Renal pelvis (tissue), 4 donors: Measurements from ENCODE around the gene STX8. TPM values are rescaled to one million over a fixed set of nuclear protein-coding genes. Genes with fewer than 3 reads are reported as not detected.
"Not testable (repeated sequence)": the region's sequence is repeated elsewhere in the genome, so short reads cannot be mapped to it uniquely, and the experiment has no call there.

ENCODE experiments used
- DNase-seq: peaks from one replicate; pipeline ENCODE4 v3.0.0-alpha.2; 2013
- polyA plus RNA-seq, 3 donors: library from polyadenylated mRNA; unstranded; fragments of 120-200 nt; gene quantifications; one replicate each; pipeline ENCODE4 v1.2.1, GENCODE V29; 2013; ENCODE audit not compliant: insufficient read length in 3 of 3

STX8 gene
- polyA plus RNA-seq, 3 donors, result 53.9 to 66.2 (median 54.5) TPM

DNA sequence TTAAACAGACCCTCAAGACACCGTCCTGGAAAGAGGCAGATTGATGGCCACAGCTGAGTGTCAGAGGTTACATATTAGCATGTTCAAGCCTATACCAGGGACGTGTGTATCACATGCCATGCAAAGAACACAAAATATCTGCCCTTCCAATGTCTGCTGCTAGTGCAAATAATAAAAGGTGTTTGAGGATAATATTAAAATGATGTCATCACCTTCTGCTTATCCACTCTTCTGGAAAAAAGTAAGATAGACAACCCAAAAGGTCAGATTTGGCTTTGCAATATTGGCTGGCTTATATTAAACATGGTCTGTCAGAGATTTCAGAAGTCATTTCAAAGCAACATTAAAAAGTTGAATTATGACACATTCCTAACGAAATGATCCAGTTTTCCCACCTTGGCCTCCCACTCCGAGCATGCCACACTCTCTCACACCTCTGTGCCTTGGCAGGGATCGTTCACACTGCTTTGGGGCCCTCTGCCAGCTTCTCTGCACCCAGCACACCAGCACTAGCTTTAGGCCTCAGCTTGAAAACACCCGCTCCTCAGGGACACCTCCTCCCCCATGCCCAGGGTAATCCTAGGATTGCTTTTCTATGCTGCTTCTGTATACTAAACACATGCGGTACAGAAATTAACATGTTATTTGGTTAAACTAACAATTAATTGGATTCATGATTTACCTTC is 306.1 kb downstream of the STX8 start:
- no peak for DNase-seq

GRCh38 chr17:9268546-9268945 is 307.1 kb downstream of the STX8 start:
- DNase-seq, result no peak

- DNase-seq, result no peak
Observed at GRCh38 chr17:9266697-9267117, 308.9 kb downstream of the STX8 start.

GRCh38 chr17:9266031-9266680 is 309.5 kb downstream of the STX8 start:
- no peak for DNase-seq

DNA sequence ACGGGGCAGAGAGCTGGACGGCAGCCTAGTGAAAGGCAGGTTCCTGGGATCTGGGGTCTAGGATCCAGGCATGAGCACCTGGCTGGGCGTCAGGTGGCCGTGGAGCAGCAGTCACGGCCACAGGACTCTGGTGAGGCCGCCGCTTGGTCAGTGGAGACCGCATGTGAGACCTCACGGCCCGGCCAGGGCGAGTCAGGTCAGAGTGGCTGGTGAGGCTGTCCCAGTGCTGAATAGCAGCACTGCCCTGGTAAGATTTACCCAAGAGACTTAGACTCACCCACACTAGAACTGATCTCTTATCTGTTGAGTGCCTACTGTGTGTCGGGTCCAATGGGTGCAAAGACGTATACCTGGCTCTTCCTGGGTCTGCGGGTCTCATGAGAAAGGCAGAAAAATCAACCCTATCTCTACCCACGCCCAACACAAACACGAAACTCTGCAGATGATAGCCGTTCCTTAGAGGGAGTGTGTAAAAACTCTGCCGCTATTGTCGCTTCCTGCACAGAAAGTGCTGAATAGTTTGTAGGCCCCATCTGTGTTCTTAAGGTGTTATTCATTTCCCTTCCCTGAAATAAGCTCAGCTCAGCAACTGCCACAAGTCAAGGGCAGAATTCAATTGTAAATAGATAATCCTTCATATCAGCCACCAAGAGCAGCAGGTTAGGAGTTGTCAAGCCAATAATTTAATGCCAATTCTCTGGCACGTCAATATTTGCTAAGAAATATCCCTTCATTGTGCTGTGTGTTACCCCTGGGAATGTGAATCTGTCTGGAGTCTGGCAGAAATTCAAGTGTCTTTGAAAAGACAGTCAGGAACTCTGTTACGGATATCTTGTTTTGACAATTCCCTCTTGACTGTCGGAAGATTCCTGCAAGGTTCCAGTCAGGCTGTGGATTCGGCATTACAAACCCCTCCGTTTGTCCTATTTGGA is 314.3 kb downstream of the STX8 start:
- DNase-seq, result no peak

- DNase-seq, result no peak
Observed at GRCh38 chr17:9259419-9259818, 316.2 kb downstream of the STX8 start.

- no peak for DNase-seq
Observed at GRCh38 chr17:9258115-9259015, 317.3 kb downstream of the STX8 start.

DNA sequence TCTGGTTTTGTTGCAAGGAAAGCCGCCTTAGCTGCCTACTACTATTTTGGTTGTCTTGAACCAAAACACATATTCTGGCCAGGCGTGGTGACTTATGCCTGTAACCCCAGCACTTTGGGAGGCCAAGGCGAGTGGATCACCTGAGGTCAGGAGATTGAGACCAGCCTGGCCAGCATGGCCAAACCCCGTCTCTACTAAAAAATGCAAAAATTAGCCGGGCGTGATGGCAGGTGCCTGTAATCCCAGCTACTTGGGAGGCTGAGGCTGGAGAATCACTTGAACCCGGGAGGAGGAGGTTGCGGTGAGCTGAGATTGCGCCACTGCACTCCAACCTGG is 318.0 kb downstream of the STX8 start:
- not testable (repeated sequence) for DNase-seq

- DNase-seq, result no peak
Observed at GRCh38 chr17:9256751-9257629, 318.6 kb downstream of the STX8 start.

DNA sequence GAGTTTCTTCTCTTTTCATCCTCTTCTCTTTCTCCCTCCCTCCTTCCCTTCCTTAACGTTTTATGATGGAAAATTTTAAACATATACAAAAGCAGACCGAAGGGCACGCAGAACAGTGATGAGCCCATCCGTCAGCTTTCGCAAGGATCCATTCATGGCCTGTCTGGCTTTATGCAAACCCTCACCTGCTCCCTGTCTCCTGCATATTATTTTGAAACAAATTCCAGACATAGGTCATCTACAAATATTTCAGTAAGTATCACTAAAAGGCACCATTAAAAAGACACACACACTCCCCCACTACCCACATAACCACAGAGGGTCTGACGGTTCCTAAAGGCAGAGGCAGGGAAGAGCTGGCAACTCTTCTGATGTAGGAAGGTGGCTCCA is 319.3 kb downstream of the STX8 start:
- DNase-seq, result no peak

GRCh38 chr17:9255833-9256232 is 319.8 kb downstream of the STX8 start:
- DNase-seq, result no peak

GRCh38 chr17:9254841-9255240 is 320.8 kb downstream of the STX8 start:
- DNase-seq, result no peak

- no peak for DNase-seq
Observed at GRCh38 chr17:9253308-9253707, 322.3 kb downstream of the STX8 start.

DNA sequence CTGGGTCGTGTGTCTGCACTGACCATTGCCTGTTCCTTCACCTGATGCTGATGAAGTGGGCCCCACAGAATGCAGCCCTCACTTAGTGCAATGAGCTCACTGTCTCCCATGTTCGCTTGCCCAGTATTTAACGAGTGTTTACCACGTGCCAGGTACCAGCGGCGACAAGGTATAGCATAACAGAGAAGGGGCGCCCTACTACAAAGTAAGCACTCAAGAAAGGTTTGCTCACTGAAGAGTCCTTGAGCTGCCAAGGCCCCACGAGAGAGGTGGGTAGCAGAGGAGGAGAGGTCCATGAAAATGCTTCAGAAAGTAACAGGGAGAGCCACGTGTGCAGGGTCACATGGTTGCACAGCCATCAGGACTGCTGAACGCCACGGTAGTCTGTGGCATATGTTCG is 324.3 kb downstream of the STX8 start:
- DNase-seq, result no peak

DNA sequence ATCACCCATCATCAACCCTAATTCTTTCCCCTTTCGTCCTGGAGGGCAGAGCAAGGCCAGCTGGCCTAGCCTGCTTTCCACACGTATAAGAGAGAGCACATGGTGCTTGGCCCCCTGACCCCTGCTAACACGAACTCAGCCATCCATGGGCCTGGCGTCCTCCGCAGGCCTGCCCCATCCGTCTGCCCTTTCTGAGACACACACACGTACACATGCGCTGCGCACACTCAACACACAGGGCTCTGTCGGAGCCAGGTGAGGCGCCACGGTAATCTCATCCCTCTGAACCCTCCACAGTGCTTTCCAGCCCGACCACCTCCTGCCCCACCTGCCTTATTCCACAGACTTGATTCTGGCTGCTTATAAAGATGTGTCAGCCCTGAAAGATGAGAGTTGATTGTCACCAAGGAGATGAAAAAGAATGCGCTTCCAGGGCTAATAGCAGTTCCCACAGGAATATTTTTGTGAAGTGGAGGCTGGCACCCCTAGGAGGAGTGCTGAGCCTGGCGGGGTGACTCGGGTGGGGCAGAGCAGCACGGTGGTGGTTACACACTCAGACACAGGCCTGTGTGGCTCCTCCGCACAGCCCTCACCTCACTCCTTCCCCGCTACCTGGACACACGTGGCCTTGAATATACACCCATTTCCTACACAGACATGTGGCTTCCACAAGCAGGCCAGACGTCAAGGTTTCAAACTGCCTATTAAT is 326.2 kb downstream of the STX8 start:
- DNase-seq, result no peak

DNA sequence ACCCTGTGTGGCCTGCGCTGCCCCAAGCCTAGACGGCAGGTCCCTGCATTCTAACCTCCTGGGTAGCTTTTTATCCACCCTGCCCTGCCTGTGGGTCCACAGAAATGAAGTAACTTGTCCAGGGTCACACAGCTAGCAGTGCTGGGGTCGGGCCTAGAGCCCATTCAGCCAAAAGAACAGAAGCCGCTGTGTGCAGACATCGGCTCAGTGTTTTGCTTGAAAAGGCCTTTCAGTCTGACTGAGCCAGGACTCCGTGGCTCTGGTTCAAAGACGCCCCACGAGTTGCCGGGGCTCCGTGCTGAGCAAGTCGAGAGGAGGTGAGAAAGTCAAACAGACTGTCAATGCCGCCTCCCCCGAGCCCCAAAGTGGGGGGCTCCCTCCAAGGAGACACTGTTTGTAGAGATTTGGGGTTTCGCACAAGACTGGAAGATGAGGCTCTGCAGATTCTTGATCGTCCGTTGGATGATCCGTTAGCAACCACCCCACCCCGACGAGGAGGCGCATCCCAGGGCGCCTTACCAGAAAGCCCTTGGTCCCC is 328.1 kb downstream of the STX8 start:
- DNase-seq, result no peak

GRCh38 chr17:9244066-9245052 is 331.3 kb downstream of the STX8 start:
- no peak for DNase-seq

DNA sequence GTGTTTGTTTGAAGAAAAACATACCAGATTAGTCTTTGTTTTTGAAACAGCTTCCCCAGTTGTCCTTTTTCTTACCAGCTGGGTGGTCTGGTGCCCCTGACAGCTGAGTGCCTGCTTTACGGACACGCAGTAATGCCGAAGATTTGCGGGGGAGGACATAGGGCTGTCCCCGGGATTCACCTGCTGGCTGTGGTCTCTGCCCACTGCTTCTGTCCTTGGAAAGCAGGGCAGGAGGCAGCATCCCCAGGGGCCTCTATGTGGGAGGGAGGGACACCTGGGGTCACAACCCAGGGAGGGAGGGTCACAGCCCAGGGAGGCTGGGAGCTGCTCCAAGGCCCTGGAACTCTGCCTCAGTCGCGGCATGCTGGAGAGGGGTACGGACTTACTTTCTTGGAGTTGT is 332.6 kb downstream of the STX8 start:
- DNase-seq, result no peak

- DNase-seq, result no peak
Observed at GRCh38 chr17:9242497-9242881, 333.1 kb downstream of the STX8 start.
